K562 (cell line): ENCODE measurements around the gene TAF11.

Experiments used
- ARNT ChIP-seq, 2 experiments: fragments of 450-650 bp; IDR thresholded peaks; 2 replicates each; pipeline ENCODE4 v1.6.1; 2016; ENCODE audit warnings: mild to moderate bottlenecking in 1 of 2
- HIVEP1 ChIP-seq: fragments of 250-450 bp; sonication (Bioruptor Pico); IDR thresholded peaks from 2 replicates; pipeline ENCODE4 v1.4.0; 2020; ENCODE audit warnings: mild to moderate bottlenecking
- MAFF ChIP-seq: IDR thresholded peaks from 2 replicates; pipeline ENCODE4 v1.6.1; 2012; ENCODE audit warnings: low read length, improper control_type of control experiment
- MYC ChIP-seq, 2 experiments: fragments of 250-450 bp in 1 of 2; sonication (Bioruptor Pico) in 1 of 2; IDR thresholded peaks; 2 replicates each; pipeline versions ENCODE4 v1.5.1 to v1.6.1; 2012 to 2021; ENCODE audit warnings: low read depth in 2 of 2, borderline replicate concordance in 1 of 2, improper control_type of control experiment in 1 of 2, low read length in 1 of 2, mild to moderate bottlenecking in 1 of 2, moderate library complexity in 1 of 2
- TAF1 ChIP-seq: IDR thresholded peaks from 2 replicates; pipeline ENCODE4 v1.6.1; 2011; ENCODE audit warnings: mild to moderate bottlenecking, low read length, moderate library complexity; ENCODE audit not compliant: insufficient read depth, control insufficient read depth, severe bottlenecking; ENCODE audit errors: extremely low read depth
- TAF15 ChIP-seq: fragments of 200-400 bp; formaldehyde crosslinking; IDR thresholded peaks from 2 replicates; pipeline ENCODE4 v1.6.1; 2017; ENCODE audit warnings: mild to moderate bottlenecking, low read depth, low read length, moderate library complexity
- ZNF263 ChIP-seq: sonication (generic); formaldehyde crosslinking; IDR thresholded peaks from 2 replicates; pipeline ENCODE4 v1.8.0; 2022; ENCODE audit warnings: mild to moderate bottlenecking, missing genetic modification reagents, borderline replicate concordance
- ZNF431 ChIP-seq: sonication (generic); formaldehyde crosslinking; IDR thresholded peaks from 2 replicates; pipeline ENCODE4 v1.8.0; 2022; ENCODE audit warnings: mild to moderate bottlenecking, missing genetic modification reagents
- ZNF780A ChIP-seq: fragments of 250-450 bp; sonication (Bioruptor Pico); IDR thresholded peaks from 2 replicates; pipeline ENCODE4 v1.5.0; 2021; ENCODE audit warnings: mild to moderate bottlenecking

DNA sequence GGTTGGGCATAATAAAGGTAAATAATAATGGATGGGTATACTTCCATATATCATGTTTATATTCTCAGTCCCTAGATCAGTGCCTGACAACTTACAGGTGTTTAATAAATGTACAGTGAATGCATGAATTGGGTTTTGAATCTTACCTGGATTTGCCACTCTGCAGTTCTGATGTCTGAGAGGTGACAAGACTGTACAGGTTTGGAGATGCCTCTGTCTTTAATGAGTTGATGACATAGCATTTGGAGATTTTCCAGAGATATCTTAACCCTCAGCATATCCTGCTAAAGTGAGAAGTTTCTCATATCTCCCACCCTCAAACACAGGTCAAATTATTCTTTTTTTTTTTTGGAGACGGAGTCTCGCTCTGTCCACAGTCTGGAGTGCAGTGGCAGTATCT lies 3.5 kb upstream of the TAF11 start:
- no peak for TF ChIP-seq TAF1
- TF ChIP-seq ZNF780A (CRISPR knock-in tag): no peak
- TF ChIP-seq MAFF: no peak
- no peak for TF ChIP-seq HIVEP1 (CRISPR knock-in tag)
- no peak for TF ChIP-seq ZNF431 (CRISPR knock-in tag)
- TF ChIP-seq ZNF263 (CRISPR knock-in tag): no peak
- TF ChIP-seq ARNT (IDR thresholded peaks at IDR 0.05): no peak
- TF ChIP-seq MYC (IDR thresholded peaks at IDR 0.05; ENCODE audit: low read depth, low read length): no peak
- TF ChIP-seq MYC (CRISPR knock-in tag; IDR thresholded peaks at IDR 0.05; ENCODE audit: borderline replicate concordance, low read depth): no peak
- TF ChIP-seq TAF15: no peak
